SU-DHL-6 (cell line): Measurements from ENCODE around the gene CXCL3.

ENCODE experiments used
- H2AFZ ChIP-seq: fragments of 200-600 bp; sonication (generic); 2 replicates; pipeline ENCODE4 v1.6.1; 2014; ENCODE audit warnings: low read depth, mild to moderate bottlenecking, moderate library complexity, mixed read lengths, antibody characterized with exemption, low read length; ENCODE audit not compliant: severe bottlenecking
- H3F3A ChIP-seq: fragments of 200-600 bp; shearing (Covaris generic); 2 replicates; pipeline ENCODE4 v1.6.0; 2016; ENCODE audit warnings: antibody characterized with exemption, mild to moderate bottlenecking; ENCODE audit not compliant: insufficient read depth
- H3K27ac ChIP-seq: fragments of 200-600 bp; sonication (generic); 2 replicates; pipeline ENCODE4 v1.5.1; 2016; ENCODE audit warnings: low read depth, mild to moderate bottlenecking, low read length, moderate library complexity, mixed read lengths
- H3K27me3 ChIP-seq: fragments of 200-600 bp; sonication (generic), shearing (Covaris generic); 2 replicates; pipeline ENCODE4 v1.6.0; 2014; ENCODE audit warnings: mild to moderate bottlenecking, low read length
- H3K36me3 ChIP-seq: fragments of 200-600 bp; sonication (generic); 2 replicates; pipeline ENCODE4 v1.6.1; 2014; ENCODE audit warnings: mild to moderate bottlenecking, low read length, mixed read lengths
- H3K4me2 ChIP-seq: fragments of 300-600, 200-600 bp; shearing (Covaris generic), sonication (generic); 2 replicates; pipeline ENCODE4 v1.6.0; 2014; ENCODE audit warnings: low read length, low read depth, mild to moderate bottlenecking; ENCODE audit not compliant: poor library complexity, severe bottlenecking
- H3K4me3 ChIP-seq: fragments of 200-600 bp; sonication (generic); 2 replicates; pipeline ENCODE4 v1.5.1; 2014; ENCODE audit warnings: antibody characterized with exemption, low read length, mild to moderate bottlenecking, mixed read lengths; ENCODE audit not compliant: insufficient read depth, poor library complexity, severe bottlenecking
- H3K79me2 ChIP-seq: fragments of 200-600 bp; sonication (generic); 2 replicates; pipeline ENCODE4 v1.6.1; 2014; ENCODE audit warnings: mild to moderate bottlenecking, low read length, moderate library complexity; ENCODE audit not compliant: insufficient read depth
- H3K9ac ChIP-seq: fragments of 200-600 bp; sonication (generic); 2 replicates; pipeline ENCODE4 v1.7.0; 2014; ENCODE audit warnings: mild to moderate bottlenecking, low read length
- H3K9me2 ChIP-seq: fragments of 200-600 bp; sonication (generic); replicated peaks from 2 replicates; pipeline ENCODE4 v1.6.1; 2014; ENCODE audit warnings: low read length; ENCODE audit not compliant: insufficient read depth
- H3K9me3 ChIP-seq: fragments of 200-600 bp; sonication (generic); 2 replicates; pipeline ENCODE4 v1.6.1; 2014; ENCODE audit warnings: low read length, mixed read lengths; ENCODE audit not compliant: insufficient read depth
- H4K20me1 ChIP-seq: fragments of 200-600 bp; sonication (generic); 2 replicates; pipeline ENCODE4 v1.6.1; 2014; ENCODE audit warnings: low read depth, mild to moderate bottlenecking, antibody characterized with exemption, low read length, moderate library complexity, mixed read lengths
- EZH2phosphoT487 ChIP-seq: fragments of 200-600 bp; sonication (generic), shearing (Covaris generic); conservative IDR thresholded peaks from 2 replicates; pipeline ENCODE4 v1.6.1; 2018; ENCODE audit warnings: mild to moderate bottlenecking, antibody characterized with exemption, low read length, moderate library complexity, mixed read lengths
- TF ChIP-seq, protein P1 (sequence below): fragments of 200-600 bp; sonication (generic); IDR thresholded peaks from one replicate; pipeline ENCODE4 v1.5.1; 2017; ENCODE audit warnings: antibody characterized with exemption, mild to moderate bottlenecking, low read length, moderate library complexity; ENCODE audit not compliant: insufficient read depth, poor library complexity, severe bottlenecking

The CXCL3 gene

GRCh38 chr4:74055096-74055495 is 16.6 kb upstream of the CXCL3 start:
- Histone ChIP-seq H3K9me3 (no peaks in the 10 kb centered on the region), H3K9me2 (no peaks in the 10 kb centered on the region), H3K27me3 (no peaks in the 10 kb centered on the region), H3K36me3 (no peaks in the 10 kb centered on the region), H3K9ac (no peak overlapping the region), H2AFZ (no peak overlapping the region), H3F3A (no peaks in the 10 kb centered on the region), H3K4me3 (no peak overlapping the region), H3K27ac (no peak overlapping the region), H3K4me2 (no peak overlapping the region), H3K79me2 (no peaks in the 10 kb centered on the region), H4K20me1 (no peaks in the 10 kb centered on the region)
- no peak for TF ChIP-seq EZH2phosphoT487
- TF ChIP-seq, protein P1, sequence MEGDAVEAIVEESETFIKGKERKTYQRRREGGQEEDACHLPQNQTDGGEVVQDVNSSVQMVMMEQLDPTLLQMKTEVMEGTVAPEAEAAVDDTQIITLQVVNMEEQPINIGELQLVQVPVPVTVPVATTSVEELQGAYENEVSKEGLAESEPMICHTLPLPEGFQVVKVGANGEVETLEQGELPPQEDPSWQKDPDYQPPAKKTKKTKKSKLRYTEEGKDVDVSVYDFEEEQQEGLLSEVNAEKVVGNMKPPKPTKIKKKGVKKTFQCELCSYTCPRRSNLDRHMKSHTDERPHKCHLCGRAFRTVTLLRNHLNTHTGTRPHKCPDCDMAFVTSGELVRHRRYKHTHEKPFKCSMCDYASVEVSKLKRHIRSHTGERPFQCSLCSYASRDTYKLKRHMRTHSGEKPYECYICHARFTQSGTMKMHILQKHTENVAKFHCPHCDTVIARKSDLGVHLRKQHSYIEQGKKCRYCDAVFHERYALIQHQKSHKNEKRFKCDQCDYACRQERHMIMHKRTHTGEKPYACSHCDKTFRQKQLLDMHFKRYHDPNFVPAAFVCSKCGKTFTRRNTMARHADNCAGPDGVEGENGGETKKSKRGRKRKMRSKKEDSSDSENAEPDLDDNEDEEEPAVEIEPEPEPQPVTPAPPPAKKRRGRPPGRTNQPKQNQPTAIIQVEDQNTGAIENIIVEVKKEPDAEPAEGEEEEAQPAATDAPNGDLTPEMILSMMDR = no peak

GRCh38 chr4:74054483-74055047 is 16.1 kb upstream of the CXCL3 start:
- Histone ChIP-seq H3K9me3 (no peaks in the 10 kb centered on the region), H3K4me3 (no peak overlapping the region), H3K27ac (no peak overlapping the region), H3K79me2 (no peaks in the 10 kb centered on the region), H3K36me3 (no peaks in the 10 kb centered on the region), H3K27me3 (no peaks in the 10 kb centered on the region), H4K20me1 (no peaks in the 10 kb centered on the region), H3K4me2 (no peak overlapping the region), H3K9ac (no peak overlapping the region), H2AFZ (no peak overlapping the region), H3K9me2 (no peaks in the 10 kb centered on the region), H3F3A (no peaks in the 10 kb centered on the region)
- TF ChIP-seq EZH2phosphoT487 = no peak
- TF ChIP-seq, protein P1 = no peak

DNA sequence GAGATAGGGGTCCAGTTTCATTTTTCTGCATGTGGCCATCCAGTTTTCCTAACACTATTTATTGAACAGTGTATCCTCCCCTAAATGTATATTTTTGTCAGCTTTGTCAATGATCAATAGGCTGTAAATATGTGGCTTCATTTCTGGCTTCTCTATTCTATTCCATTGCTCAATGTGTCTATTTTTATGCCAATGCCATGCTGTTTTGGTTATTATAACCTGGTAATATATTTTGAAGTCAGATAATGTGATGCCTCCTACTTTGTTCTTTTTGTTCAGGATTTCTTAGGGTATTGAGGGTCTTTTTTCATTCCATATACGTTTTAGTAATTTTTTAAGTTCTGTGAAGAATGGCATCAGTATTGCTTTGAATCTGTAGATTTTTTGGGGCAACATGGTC is 8.7 kb upstream of the CXCL3 start:
- no peaks in the 10 kb centered on the region for H3K27me3 ChIP-seq
- no peak overlapping the region for H3K9ac ChIP-seq
- no peak overlapping the region for H3K4me3 ChIP-seq
- no peaks in the 10 kb centered on the region for H3K79me2 ChIP-seq
- H2AFZ ChIP-seq = no peak overlapping the region
- H4K20me1 ChIP-seq = no peaks in the 10 kb centered on the region
- H3F3A ChIP-seq = no peaks in the 10 kb centered on the region
- no peaks in the 10 kb centered on the region for H3K9me2 ChIP-seq
- no peak overlapping the region for H3K27ac ChIP-seq
- no peaks in the 10 kb centered on the region for H3K9me3 ChIP-seq
- no peaks in the 10 kb centered on the region for H3K36me3 ChIP-seq
- no peak overlapping the region for H3K4me2 ChIP-seq
- TF ChIP-seq, protein P1 = no peak
- no peak for TF ChIP-seq EZH2phosphoT487
